SW 1271 (cell line): Measurements from ENCODE around the gene NAA10.

Experiments
- DNase-seq, 2 experiments: peaks; one replicate each; lab custom pipeline; 2025; lab: John Stamatoyannopoulos, UW

Gene NAA10

DNA sequence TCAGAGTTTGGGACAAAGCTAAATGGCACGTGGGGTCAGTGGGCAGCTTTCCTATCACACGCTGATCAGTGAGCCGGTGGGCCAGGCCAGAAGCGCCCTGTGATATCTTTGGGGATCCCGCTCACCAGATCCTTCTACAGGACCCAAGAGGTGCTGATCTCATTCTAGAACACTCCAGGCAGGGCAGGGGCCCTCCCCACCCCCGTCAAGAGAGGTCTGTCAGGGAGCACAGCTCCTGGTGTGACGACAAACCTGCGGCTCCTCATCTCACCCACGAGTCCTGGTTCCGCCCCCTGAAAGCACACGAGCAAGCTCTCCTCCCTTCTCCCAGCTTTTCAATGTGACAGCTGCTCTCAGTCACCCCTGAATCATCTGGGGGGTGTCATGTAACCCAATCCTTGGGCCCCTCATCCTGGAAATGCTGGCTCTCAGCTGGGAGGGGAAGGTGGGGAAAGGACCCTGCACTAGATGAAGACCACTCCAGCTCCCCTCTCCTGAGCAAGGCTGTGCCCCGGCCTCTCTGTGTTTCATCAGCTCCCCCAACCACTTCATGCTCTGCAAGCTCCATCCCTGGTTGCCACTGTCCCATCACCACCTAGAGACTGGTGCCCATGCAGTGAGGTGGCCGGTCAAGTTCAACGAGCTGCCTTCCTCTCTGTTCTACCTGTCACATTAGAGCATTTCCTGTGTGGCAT lies 32.2 kb upstream of the NAA10 start:
- no peak for DNase-seq

DNA sequence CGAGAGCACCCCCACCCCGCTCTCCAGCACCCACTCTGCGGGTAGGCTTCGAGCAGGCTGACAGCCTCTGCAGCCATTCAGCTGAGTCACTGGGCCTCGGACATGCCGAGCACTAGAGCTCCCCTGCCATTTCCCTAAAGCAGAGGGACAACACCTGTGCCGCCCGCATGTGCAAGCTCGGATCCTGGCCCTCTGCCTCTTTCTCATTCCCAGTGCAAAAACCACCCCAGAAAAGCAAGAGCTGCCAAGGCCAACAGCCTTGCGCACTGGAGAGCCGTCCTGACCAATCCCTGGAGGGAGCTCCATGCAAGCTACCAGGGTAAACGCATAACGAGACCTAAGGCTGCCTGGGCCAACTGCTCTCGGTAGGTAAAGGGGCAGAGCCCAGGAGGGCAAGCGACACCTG lies 31.4 kb upstream of the NAA10 start:
- no peak for DNase-seq

DNA sequence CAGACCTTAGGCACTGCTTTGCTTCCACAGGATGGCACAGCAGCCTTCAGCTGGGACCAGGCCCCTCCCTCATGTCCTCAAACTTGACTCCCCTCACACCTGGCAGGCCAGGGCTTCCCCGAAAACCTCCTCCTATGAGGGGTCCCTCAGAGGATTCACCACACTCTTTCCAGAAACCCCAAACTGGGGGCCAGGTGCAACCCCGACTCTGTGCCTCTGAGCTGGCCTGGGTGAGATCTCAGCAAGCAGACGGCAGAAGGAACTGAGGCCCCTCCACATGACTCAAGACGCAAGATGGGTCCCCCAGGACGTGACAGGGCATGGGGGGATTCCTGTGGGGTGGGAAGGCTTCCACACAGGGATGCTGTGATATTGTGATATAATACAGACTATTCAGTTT lies 30.6 kb upstream of the NAA10 start:
- no peak for DNase-seq

DNA sequence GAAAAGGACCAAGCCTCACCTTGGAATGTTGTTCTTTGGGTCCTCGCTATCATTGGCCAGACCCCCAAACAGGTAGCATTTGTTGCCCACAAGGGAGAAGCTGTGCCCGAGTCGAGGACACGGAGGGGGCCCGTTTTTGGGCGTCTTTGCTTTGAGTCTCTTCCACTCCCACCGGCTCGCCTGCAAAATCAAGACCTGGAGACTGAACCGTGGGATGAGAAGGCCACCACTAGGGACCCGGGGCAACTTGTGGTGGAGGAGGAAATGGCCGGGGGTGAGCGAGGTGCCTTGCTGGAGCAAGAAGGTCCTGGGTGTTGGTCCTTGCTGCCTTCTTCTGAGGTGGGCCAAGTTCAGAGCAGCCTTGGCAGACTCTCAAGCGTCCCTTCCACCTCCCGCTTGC lies 29.3 kb upstream of the NAA10 start:
- DNase-seq, result no peak

DNA sequence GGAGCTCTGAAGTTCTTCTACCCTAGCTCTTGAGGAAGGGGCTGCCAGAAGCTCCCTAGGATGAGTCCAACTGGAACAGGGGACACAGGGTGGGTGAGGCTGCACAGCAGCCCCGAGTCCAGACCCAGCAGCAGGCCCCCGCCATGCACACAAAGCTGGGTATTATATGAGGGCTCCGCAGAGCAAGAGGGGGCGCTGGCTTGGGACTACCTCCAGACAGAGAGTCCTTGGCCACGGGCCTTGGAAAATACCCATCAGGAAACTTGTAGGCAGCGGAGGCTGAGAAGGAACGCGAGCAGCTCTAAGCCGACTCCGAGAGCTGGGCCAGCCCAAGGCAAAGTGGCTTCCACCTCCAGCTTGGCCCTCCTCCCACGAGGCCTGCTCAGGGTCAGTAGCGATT lies 28.7 kb upstream of the NAA10 start:
- no peak for DNase-seq

DNA sequence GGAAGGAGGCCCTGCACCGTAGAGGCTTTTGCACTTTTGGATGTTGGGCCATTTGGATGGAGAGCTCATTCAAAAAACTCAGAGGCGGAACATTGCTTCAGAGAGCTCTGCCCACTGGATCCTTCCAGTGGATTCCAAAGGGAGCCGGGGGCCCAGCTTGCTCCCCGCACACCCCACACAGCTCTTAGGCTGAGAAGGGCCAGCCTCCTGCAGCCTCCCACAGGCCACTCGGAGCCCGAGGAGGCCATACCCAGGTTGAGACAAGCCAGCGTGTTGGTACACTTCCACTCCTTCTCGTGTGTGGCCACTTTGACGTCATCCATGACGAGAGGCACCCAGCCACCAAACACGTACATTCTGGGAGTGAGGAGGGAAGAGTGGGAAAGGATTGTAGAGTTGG lies 26.5 kb upstream of the NAA10 start:
- no peak for DNase-seq

DNA sequence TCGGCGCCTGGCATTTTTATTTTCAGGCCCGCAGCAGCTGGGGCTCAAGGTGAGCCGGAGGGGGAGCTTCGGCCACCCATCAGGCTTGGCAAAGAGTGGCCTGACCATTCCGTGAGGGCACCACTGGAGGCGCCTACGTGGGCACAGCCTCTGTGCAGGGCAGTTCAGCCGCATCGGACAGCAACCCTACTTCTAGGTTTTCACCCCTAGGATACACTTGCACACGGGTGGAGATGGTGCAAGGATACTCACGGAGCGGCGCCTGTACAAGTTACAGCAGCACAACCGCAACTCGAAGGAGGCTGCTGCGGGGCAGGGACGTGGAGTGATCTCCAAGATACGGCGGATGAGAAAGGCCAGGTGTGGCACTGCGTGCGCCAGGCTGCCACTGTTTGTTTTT lies 25.9 kb upstream of the NAA10 start:
- DNase-seq, result no peak

DNA sequence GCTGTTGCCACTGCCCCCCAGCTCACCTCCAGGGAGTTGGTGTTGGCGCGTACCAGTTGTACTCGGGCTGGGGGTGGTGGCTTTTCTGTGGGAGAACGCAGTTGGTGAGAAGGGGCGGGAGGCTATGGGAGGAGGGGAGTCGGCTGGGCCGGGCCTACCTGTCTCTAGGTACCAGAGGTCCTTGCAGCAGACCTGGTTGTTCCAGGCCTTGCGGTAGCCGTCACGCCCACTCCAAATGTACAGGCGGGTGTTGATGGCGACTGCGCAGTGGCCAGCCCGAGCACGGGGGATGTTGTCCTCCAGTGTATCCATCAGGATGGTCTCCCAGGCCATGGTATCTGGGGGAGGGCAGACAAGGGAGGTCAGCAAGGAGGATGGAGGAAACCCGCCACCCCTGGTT lies 25.2 kb upstream of the NAA10 start:
- no peak for DNase-seq

DNA sequence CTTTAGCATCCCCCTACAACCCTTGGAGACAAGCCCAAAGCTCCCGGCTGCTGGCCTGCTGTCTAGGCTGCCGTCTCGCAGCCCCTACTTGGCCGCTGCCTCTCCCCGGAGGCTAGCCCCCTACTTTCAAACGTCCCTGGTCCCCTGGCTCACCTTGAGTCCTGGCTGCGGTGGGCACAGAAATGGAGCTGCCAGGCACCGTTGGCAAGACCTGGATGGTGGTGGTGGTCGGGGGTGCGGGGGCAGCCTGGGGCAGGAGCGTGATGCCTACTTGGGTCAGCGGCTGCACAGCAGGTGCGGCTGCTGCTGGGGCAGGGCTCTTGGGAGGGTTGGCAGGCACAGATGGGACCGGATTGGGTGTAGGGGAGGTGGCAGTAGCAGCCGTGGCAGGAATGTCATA lies 24.8 kb upstream of the NAA10 start:
- DNase-seq, result no peak

DNA sequence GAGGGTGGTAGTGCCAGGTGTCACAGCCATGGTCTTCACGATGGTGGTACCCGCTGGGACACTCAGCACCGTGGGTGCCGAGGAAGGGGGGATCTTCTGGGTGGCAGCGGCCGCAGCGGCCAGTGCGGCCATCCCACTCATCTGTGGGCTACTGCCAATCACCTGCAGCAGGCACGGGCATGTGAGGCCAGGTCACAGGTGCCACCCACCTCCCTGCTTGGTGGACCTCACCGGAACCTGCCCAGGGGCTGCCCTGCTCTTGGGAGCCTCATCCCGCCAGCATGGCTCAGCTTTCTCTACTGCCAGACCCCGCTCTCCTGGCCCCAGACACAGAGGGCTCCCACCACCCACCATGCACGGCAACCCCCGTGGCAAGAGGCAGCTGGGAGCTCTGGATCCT lies 23.8 kb upstream of the NAA10 start:
- DNase-seq, result no peak

DNA sequence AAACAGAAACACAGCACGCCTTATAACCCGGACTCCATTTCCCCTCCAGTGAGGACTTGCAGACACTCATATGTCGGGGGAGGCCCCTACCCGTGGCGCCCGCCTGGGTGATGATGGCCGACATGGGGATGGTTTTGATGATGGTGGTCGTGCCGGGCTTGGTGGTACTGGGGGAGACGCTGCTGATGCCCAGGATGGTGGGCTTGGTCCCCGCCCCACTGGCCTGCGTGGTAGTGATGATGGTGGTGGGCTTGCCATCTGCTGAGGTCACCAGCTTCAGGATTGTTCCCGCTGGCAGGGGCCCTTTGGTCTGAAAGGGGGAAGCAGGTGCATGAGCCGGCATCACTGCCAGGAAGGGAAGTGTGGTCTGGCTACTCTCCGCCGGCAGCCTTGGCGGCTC lies 22.4 kb upstream of the NAA10 start:
- DNase-seq, result no peak

DNA sequence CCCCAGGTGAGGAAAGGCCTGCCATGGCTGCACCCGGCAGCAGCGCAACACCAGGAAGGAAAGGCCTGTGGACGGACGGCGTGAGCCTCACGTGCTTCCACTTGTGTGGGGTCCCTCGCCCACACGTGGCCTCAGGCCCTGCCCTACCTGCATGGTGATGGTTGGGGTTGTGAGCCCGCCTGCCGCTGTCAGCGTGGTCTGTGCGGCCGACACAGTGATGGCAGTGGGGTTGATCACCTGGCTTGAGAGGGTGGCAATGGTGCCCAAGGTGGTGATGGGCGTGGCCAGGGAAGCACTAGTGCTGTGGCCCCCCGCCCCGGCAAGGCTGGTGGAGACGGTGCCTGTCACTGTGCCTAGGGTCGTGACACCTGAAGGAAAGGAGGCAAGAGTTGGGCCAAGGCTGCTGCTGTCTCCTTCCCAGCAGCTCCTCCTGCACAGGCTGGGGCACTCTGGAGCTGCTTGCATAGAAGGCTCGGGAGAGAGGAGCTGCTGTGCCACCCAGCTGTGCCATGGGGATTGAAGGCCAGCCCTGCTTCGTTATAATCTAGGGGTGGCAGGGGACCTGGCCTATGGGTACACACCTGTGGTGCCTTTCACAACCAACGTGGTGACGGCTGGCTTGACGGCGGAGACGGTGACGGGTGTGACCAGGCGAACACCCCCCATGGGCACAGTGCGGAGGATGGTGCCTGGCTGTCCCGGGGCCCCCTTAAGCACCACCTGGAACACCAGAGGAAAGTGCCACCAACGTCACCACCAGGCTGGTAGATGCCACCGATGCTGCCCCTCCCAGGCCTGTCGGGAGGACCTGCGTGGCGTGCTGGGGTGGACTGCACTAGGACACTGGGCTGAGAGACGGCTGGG lies 21.4 kb upstream of the NAA10 start:
- no peak for DNase-seq

DNA sequence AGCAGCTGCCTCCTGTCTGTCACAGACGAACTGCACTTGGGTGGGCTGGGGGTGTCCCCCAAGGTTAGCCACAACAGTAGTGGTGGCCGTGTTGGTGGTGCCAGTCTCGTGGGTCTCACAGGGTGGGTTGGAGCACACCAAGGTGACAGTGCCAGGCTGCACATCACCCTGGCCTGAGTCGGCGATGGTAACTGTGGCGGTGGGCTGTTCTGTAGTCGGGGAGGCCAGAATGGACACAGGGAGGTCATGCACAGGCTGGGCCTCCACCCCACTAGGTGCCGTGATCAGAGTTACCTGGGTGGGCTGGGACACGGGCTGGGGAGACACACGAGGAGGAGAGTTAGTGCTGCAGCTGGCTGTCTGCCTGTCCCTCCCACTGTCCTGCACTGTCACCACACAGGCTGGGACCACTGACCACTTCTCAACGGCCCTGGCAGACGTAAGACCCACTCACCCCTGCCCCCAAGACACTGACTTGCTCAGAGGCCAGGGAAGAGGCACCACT lies 20.4 kb upstream of the NAA10 start:
- DNase-seq, result no peak

DNA sequence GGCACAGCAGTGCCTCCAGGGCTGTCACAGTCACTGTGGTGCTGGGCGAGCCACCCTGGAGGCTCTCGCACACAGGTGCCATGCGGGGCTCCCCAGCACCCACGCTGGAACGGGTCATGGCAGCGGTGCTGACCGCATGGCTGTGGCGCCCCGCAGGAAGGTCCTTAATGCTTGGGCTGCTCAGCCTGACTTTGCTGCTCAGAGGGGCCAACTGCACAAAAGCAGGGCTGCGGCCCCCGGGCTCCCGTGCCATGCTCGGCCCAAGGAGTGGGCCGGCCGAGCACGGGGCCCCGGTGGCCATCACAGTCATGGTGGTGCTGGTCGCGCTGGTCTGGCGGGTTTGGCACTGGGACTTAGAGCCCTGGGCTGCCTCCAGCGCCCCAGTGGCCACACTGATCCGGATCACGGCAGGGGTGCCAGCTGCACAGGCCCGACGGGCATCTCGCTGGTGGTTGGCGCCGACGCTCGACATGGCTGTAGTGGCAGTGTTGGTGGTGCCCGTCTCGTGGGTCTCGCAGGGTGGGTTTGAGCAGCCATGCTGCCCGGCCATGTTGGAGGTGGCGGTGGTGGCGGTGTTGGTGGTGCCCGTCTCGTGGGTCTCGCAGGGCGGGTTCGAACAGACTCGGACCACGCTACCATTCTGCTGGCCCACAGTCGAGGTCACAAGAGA lies 19.9 kb upstream of the NAA10 start:
- no peak for DNase-seq

DNA sequence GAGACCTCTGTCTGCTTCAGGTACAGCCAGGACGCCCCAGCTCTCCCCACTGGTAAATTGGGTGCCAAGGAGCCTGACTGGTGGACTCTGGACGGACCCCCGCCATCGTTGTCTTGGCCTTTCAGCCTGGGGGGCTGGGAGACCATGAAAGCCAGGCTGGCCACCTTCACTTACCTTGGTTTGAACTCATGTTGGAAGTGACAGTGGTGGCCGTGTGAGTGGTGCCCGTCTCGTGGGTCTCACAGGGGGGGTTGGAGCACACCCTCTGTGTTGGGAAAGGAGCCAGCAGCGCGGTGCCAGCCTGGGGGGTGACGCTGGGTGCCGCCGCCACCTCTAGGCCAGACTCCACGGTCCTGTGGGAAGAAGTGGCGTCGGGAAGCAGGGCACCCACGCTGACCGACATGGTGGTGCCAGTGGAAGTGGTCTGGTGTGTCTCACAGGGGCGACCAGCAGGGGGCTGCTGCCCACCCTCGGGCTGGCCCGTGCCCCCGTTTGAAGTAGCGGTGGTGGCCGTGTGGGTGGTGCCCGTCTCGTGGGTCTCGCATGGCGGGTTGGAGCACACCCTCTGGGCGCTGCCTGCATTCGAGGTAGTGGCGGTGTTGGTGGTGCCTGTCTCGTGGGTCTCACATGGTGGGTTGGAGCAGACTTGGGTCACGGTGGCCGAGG lies 19.2 kb upstream of the NAA10 start:
- no peak for DNase-seq

DNA sequence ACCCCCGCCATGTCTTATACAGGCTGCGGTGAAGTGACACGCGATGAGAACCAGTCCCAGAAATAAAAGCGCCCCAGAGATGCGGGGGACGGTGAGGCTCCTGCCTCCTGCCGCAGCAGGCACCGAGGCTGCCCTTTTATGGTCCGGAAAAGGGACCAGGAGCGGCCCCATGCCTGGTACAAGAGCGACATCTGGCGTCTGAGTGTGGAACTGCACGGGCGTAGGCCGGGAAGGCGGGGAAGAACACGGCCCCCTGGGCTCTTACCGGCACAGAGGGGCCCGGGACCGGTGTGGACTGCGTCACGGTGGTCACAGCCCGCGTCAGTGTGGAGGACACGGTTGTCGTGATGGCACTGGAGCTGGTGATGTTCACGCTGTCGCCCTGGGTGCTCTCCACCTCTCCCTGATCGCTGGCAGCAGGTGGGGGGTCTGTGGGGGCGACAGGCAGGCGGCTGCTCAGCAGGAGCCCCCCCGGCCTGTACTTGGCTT lies 18.5 kb upstream of the NAA10 start:
- no peak for DNase-seq

DNA sequence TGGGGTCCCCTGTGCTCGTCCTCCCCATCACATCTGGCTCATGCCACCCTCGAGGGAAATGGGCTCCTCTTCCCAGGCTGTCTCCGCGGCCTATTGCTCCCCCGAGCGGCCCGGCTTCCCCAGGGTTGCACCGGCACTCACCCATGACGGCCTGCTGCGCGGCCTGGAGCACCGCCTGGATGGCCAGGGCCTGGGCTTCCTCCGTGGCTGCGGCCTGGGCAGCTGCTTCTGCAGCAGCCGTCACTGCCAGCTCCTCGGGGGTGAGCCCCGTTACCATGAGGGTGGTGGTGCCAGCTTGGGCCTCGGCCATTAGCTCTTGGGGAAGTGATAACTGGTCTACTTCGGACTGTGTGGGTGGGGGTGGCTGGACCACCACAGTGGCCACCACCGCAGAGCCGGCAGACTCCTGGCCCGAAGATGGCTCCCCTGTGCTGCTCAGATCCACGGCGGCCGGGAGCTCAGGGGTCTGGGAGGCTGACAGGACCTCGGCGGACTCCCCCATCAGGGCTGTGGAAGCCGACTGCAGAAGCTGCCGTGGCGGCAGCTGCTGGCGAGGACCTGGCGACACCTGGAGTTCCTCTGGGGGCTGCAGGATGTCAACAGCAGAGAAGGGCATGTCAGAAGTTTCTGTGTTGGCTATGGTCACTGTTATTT lies 17.7 kb upstream of the NAA10 start:
- no peak for DNase-seq

DNA sequence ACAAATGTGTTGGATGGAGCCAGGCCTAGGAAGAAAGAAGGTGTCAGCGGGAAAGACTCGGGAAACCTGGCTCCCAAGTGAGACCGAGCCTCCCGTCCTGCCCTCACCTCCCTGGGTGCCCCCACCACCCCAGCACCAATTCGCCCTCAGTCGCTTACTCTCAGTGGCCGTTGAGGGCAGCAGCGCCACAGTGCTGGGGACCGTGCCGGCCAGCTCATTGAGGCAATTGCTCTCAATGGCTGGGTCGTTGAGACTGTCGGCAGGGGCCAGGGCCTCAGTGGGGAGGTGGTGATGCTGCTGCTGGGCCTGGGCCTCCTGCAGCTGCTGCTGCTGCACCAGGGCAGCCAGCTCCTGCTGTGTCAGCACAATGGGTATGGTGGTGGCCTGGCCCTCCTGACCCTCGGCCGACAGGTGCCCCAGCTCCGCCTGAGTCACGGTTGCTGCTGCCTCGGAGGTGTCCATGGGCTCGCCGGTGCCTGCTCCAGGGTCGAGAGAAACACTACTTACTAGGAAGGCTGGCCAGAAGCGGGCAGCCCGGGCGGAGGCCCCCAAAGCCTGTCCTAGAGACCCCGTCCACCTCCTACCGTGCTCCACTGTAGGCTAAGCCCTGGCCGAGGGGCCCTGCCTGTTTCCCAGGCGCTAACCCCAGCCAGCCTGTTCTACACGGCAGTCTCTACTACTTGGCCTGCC lies 17.0 kb upstream of the NAA10 start:
- no peak for DNase-seq

DNA sequence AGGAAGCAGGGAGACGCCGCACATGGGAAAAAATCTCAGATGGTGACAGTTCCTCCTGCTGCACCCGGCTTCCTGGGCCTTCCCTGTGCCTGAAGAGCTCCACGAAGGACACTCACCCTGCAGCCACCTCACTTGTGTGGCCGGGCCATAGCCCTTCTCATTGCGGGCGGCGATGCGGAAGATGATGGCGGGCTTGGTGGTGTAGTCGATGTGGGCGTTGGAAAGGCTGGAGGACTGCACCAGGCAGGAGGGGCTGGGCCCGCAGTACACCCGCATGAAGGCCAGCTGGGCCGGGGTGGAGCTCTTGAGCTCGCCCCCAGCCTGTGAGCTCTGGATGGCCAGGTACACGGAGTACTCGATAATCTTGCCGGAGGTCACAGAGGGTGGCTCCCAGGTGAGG lies 15.3 kb upstream of the NAA10 start:
- DNase-seq, result no peak

DNA sequence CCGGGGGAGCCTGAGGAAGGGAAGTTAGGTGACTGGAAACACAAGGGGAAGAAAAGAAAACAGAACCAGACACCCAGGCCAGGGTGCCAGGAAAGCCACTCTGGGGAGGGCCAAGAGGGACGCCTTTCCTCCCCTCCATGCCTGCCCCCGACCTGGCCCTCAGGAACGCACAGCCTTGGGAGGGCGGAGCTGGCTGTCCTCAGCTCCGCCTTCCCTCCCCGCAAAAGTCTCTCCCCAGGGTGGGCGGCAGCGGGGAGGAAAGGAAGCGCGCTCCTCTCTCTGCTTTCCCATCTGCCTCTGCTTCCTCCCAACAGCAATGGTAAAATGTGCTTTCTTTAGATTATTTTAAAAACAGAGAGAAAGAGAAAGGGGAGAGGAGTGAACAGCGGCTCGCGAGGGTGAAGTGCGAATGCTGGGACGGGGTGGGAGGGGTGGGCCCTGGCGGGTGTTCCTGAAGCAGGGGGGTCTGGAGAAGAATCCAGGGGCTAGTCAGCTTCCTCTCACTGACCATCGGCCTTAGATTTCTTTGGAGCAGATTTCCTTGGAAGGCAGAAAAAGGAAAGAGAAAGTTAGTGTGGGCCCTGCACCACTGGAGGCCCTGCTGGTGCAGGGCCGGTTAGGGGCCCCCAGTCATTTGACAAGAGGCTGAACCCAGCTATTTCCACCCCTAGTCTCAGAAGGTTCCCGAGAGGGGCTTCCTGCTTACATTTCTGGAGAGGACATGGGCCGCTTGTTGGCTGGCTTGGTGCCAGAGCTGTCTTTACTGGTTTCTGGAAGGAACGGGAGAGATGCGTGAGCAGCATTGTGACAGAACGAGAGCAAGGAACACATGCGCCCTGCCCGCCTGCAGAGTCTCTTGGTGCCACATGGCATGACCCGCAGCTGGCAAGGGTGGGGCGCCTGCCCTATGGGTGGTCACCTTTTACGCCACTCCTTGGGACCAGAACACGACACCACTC lies 14.3 kb upstream of the NAA10 start:
- DNase-seq, result no peak
